ENCODE measurements around the gene MUC7. TPM values are rescaled to one million over a fixed set of nuclear protein-coding genes. Genes with fewer than 3 reads are reported as not detected.

Gene MUC7
- not detected in 2 replicates for total RNA-seq

DNA sequence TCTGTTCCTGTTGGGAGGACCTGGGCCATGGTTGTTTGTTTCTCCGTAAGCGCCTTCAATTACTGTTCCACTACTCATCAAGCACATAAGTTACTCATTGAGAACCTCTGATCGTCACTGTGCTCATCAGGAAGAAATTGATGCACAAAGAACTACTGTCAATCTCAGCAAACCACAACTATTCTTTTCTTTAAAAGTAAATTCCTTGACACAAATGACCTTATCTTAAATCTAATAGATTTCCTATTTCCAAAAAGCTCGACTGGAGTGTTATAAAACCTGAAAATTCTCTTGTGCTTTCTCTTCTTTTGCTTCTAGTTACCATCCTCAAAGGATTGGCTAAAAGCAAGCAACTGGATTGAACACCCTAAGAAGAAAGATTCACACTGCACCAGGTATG, at the start of gene MUC7:
TSS of gene MUC7 (plus strand) at position 301 of the 400 bp plus-strand sequence. CDS start 1,825 bp downstream, outside the sequence.
- Histone ChIP-seq H3K4me3 (ENCODE audit: low read depth, low read length) (no peak within 1 kb of the TSS), H3K27me3 (ENCODE audit: control insufficient read depth, insufficient read depth, low read length) (no peaks in the 10 kb centered on the region), H3K36me3 (ENCODE audit: control insufficient read depth, insufficient read depth, low read length) (no peaks in the 10 kb centered on the region)
- DNase-seq (ENCODE audit: low read depth): no peak
- TF ChIP-seq, protein P1, sequence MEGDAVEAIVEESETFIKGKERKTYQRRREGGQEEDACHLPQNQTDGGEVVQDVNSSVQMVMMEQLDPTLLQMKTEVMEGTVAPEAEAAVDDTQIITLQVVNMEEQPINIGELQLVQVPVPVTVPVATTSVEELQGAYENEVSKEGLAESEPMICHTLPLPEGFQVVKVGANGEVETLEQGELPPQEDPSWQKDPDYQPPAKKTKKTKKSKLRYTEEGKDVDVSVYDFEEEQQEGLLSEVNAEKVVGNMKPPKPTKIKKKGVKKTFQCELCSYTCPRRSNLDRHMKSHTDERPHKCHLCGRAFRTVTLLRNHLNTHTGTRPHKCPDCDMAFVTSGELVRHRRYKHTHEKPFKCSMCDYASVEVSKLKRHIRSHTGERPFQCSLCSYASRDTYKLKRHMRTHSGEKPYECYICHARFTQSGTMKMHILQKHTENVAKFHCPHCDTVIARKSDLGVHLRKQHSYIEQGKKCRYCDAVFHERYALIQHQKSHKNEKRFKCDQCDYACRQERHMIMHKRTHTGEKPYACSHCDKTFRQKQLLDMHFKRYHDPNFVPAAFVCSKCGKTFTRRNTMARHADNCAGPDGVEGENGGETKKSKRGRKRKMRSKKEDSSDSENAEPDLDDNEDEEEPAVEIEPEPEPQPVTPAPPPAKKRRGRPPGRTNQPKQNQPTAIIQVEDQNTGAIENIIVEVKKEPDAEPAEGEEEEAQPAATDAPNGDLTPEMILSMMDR (IDR thresholded peaks at IDR 0.05; ENCODE audit: insufficient read depth, low read length, poor library complexity, severe bottlenecking): no peak

GRCh38 chr4:70425306-70425705, 46.7 kb upstream of the MUC7 start:
- H3K4me3 ChIP-seq (ENCODE audit: low read depth, low read length): no peak overlapping the region
- H3K36me3 ChIP-seq (ENCODE audit: control insufficient read depth, insufficient read depth, low read length): no peaks in the 10 kb centered on the region
- no peak for DNase-seq (ENCODE audit: low read depth)
- H3K27me3 ChIP-seq (ENCODE audit: control insufficient read depth, insufficient read depth, low read length): no peaks in the 10 kb centered on the region
- TF ChIP-seq, protein P1 (IDR thresholded peaks at IDR 0.05; ENCODE audit: insufficient read depth, low read length, poor library complexity, severe bottlenecking): no peak

GRCh38 chr4:70426789-70427188, 45.2 kb upstream of the MUC7 start:
- Histone ChIP-seq H3K27me3 (ENCODE audit: control insufficient read depth, insufficient read depth, low read length) (no peaks in the 10 kb centered on the region), H3K36me3 (ENCODE audit: control insufficient read depth, insufficient read depth, low read length) (no peaks in the 10 kb centered on the region), H3K4me3 (ENCODE audit: low read depth, low read length) (no peak overlapping the region)
- DNase-seq (ENCODE audit: low read depth): no peak
- TF ChIP-seq, protein P1 (IDR thresholded peaks at IDR 0.05; ENCODE audit: insufficient read depth, low read length, poor library complexity, severe bottlenecking): no peak

DNA sequence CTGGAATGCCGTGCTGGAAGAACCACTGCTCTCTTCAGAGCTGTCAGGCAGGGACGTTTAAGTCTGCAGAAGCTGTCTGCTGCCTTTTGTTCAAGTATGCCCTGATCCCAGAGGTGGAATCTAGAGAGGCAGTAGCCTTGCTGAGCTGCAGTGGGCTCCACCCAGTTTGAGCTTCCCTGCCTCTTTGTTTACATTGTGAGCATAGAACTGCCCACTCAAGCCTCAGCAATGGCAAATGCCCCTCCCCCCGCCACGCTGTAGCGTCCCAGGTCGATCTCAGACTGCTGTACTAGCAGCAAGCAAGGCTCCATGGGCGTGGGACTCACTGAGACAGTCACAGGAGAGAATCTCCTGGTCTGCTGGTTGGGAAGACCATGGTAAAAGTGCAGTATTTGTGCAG, 34.8 kb upstream of the MUC7 start:
- TF ChIP-seq, protein P1 (IDR thresholded peaks at IDR 0.05; ENCODE audit: insufficient read depth, low read length, poor library complexity, severe bottlenecking): no peak
- no peak for DNase-seq (ENCODE audit: low read depth)

GRCh38 chr4:70442474-70442873, 29.5 kb upstream of the MUC7 start:
- Histone ChIP-seq H3K4me3 (ENCODE audit: low read depth, low read length) (no peak overlapping the region), H3K27me3 (ENCODE audit: control insufficient read depth, insufficient read depth, low read length) (no peaks in the 10 kb centered on the region), H3K36me3 (ENCODE audit: control insufficient read depth, insufficient read depth, low read length) (no peaks in the 10 kb centered on the region)
- TF ChIP-seq, protein P1 (IDR thresholded peaks at IDR 0.05; ENCODE audit: insufficient read depth, low read length, poor library complexity, severe bottlenecking): no peak
- no peak for DNase-seq (ENCODE audit: low read depth)

More for the DNA sequence above, 34.8 kb upstream of the MUC7 start:
- Histone ChIP-seq H3K27me3 (ENCODE audit: control insufficient read depth, insufficient read depth, low read length) (no peaks in the 10 kb centered on the region), H3K4me3 (ENCODE audit: low read depth, low read length) (no peak overlapping the region), H3K36me3 (ENCODE audit: control insufficient read depth, insufficient read depth, low read length) (no peaks in the 10 kb centered on the region)

GRCh38 chr4:70443329-70443728, 28.7 kb upstream of the MUC7 start:
- no peak for DNase-seq (ENCODE audit: low read depth)
- TF ChIP-seq, protein P1 (IDR thresholded peaks at IDR 0.05; ENCODE audit: insufficient read depth, low read length, poor library complexity, severe bottlenecking): no peak
- Histone ChIP-seq H3K36me3 (ENCODE audit: control insufficient read depth, insufficient read depth, low read length) (no peaks in the 10 kb centered on the region), H3K4me3 (ENCODE audit: low read depth, low read length) (no peak overlapping the region), H3K27me3 (ENCODE audit: control insufficient read depth, insufficient read depth, low read length) (no peaks in the 10 kb centered on the region)
